ENCODE data around the gene FRZB.

DNA sequence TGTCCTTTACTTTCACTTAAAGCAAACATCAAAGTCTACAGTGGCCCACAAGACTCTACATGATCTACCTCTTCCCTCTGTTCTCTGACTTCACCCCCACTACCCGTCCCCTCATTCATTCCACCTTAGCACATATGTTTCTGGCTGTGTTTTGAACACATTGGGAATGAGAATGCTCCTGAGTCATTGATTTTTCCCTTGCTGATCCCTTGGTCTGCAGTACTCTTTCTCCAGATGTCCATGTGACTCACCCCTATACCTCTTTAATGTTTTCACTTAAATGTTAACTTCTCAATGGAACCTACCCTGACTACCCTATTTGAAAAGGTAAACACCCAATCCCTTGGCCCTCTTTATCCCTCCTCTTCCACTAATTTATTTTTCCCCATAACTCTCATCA is 30.7 kb upstream of the FRZB start:
- TF ChIP-seq, protein P1, sequence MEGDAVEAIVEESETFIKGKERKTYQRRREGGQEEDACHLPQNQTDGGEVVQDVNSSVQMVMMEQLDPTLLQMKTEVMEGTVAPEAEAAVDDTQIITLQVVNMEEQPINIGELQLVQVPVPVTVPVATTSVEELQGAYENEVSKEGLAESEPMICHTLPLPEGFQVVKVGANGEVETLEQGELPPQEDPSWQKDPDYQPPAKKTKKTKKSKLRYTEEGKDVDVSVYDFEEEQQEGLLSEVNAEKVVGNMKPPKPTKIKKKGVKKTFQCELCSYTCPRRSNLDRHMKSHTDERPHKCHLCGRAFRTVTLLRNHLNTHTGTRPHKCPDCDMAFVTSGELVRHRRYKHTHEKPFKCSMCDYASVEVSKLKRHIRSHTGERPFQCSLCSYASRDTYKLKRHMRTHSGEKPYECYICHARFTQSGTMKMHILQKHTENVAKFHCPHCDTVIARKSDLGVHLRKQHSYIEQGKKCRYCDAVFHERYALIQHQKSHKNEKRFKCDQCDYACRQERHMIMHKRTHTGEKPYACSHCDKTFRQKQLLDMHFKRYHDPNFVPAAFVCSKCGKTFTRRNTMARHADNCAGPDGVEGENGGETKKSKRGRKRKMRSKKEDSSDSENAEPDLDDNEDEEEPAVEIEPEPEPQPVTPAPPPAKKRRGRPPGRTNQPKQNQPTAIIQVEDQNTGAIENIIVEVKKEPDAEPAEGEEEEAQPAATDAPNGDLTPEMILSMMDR (conservative IDR thresholded peaks at IDR 0.05), result no peak
- TF ChIP-seq ZFX (IDR thresholded peaks at IDR 0.05), result no peak

Data from C4-2B (cell line).